ENCODE data around the gene AGBL4.

The AGBL4 gene

DNA sequence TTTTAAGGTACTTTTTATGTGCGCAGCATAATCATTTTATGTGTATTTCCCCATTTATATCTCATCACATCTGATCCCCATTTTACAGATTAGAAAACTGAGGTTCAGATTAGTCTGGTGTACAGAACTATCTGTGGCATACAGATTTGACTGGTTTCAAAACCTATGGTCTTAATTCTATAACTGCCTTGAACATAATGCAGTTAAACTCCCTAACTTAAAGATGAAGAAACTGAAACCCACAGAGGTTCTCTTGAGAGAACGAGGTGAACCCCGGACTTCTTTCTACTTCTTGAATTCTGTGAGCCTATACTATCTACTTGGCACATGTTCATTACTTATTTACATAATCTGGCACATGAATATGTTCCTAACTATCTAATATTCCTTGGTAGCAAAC, 479.1 kb downstream of the AGBL4 start:
- H3K4me3 ChIP-seq (ENCODE audit: low read length) = no peak overlapping the region
- TF ChIP-seq, protein P1, sequence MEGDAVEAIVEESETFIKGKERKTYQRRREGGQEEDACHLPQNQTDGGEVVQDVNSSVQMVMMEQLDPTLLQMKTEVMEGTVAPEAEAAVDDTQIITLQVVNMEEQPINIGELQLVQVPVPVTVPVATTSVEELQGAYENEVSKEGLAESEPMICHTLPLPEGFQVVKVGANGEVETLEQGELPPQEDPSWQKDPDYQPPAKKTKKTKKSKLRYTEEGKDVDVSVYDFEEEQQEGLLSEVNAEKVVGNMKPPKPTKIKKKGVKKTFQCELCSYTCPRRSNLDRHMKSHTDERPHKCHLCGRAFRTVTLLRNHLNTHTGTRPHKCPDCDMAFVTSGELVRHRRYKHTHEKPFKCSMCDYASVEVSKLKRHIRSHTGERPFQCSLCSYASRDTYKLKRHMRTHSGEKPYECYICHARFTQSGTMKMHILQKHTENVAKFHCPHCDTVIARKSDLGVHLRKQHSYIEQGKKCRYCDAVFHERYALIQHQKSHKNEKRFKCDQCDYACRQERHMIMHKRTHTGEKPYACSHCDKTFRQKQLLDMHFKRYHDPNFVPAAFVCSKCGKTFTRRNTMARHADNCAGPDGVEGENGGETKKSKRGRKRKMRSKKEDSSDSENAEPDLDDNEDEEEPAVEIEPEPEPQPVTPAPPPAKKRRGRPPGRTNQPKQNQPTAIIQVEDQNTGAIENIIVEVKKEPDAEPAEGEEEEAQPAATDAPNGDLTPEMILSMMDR (conservative IDR thresholded peaks at IDR 0.05; ENCODE audit: low read length) = no peak
- DNase-seq (ENCODE audit: low read depth) = no peak

DNA sequence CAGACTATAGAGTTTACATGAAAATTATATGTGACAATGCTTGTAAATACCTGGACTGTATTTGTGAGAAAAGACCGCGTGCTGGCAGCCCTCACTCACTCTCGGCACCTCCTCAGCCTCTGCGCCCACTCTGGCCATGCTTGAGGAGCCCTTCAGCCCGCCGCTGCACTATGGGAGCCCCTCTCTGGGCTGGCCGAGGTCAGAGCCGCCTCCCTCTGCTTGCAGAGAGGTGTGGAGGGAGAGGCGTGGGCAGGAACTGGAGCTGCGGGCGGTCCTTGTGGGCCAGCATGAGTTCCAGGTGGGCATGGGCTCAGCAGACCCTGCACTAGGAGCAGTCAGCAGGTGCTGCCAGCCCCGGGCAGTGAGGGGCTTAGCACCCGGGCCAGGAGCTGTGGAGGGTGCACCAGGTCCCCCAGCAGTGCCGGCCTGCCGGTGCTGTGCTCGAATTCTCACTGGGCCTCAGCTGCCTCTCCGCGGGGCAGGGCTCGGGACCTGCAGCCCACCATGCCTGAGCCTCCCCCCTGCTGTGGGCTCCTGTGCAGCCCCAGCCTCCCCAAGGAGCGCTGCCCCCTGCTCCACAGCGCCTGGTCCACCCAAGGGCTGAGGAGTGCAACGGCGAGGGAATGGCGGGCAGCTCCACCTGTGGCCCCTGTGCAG, 482.5 kb downstream of the AGBL4 start:
- no peak overlapping the region for H3K4me3 ChIP-seq (ENCODE audit: low read length)
- no peak for DNase-seq (ENCODE audit: low read depth)
- TF ChIP-seq, protein P1 (conservative IDR thresholded peaks at IDR 0.05; ENCODE audit: low read length) = no peak

DNA sequence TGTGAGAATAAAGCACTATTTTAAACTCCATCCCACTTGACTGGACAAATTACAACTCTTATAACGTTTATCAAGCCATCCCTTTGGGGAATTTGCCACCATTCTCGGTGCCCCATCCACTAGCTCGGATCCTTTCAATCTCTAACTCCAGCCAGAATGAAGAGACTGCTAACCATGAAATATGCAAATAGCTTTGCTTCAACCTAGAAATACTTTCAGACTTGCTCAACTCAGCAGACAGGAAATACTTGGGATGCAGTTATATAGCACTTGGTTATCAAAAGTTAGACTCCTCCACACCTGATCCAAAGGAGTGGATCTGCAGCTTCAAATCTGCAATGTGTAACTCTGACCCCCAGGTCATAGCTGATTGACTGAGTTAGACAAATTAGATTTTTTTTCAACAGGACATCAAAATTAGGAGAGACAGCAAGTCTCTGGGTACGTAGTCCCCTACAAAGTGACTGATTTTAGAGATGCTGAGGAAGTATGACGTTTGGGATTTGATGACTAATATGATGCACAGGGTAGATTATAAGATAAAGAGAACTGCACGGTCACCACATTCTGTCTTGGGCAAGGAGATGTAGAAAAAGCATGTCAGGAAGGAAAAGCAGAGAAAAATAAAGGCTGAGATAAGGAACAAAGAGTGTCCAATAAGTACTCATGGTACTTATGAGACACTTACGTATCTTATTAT, 496.0 kb downstream of the AGBL4 start:
- DNase-seq (ENCODE audit: low read depth) = no peak
- no peak overlapping the region for H3K4me3 ChIP-seq (ENCODE audit: low read length)
- TF ChIP-seq, protein P1 (conservative IDR thresholded peaks at IDR 0.05; ENCODE audit: low read length) = no peak

DNA sequence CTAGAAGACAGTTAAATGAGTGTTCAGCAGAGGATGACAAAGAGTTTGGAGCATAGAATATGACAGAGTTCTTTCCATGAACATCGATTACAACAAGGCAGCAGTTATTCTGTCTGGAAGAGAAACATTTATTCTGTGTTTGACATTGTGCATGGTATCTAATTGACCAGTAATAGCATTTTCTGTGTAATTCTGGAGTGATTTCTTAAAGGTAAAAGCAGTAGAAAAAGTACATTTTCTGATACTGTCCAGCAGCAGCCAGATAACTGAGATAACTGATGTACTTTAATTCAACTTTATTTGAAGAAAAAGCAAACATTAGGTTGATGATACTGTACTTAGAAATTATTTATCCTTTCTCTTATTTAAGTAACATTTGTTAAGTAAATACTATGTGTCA, 497.1 kb downstream of the AGBL4 start:
- TF ChIP-seq, protein P1 (conservative IDR thresholded peaks at IDR 0.05; ENCODE audit: low read length) = no peak
- H3K4me3 ChIP-seq (ENCODE audit: low read length) = no peak overlapping the region
- no peak for DNase-seq (ENCODE audit: low read depth)

DNA sequence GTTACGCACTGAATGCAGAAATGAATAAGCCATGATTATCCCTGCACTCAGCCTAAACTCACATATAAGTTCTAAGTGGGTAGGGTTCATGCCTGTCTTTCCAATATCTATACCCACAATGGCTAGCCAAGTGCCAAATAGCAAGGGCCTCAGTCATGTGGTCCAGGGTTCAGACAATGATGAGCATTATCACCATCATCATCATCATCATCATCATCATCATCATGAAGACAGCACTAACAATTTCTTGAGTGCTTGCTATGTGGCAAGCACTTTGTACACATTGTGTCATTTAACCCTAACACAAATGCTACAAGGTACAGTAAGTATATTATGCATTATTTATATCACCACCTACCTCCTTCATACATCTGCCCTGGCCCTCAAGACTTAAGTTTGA, 500.0 kb downstream of the AGBL4 start:
- DNase-seq (ENCODE audit: low read depth) = no peak
- no peak overlapping the region for H3K4me3 ChIP-seq (ENCODE audit: low read length)
- TF ChIP-seq, protein P1 (conservative IDR thresholded peaks at IDR 0.05; ENCODE audit: low read length) = no peak

GRCh38 chr1:49466961-49467360, 556.8 kb downstream of the AGBL4 start:
- DNase-seq (ENCODE audit: low read depth) = no peak
- TF ChIP-seq, protein P1 (conservative IDR thresholded peaks at IDR 0.05; ENCODE audit: low read length) = no peak
- H3K4me3 ChIP-seq (ENCODE audit: low read length) = no peak overlapping the region
